ENCODE measurements around the gene TFAP2A.
A peak's percentile ranks its signal among the peaks of the same experiment; 100 is the strongest.

The TFAP2A gene

DNA sequence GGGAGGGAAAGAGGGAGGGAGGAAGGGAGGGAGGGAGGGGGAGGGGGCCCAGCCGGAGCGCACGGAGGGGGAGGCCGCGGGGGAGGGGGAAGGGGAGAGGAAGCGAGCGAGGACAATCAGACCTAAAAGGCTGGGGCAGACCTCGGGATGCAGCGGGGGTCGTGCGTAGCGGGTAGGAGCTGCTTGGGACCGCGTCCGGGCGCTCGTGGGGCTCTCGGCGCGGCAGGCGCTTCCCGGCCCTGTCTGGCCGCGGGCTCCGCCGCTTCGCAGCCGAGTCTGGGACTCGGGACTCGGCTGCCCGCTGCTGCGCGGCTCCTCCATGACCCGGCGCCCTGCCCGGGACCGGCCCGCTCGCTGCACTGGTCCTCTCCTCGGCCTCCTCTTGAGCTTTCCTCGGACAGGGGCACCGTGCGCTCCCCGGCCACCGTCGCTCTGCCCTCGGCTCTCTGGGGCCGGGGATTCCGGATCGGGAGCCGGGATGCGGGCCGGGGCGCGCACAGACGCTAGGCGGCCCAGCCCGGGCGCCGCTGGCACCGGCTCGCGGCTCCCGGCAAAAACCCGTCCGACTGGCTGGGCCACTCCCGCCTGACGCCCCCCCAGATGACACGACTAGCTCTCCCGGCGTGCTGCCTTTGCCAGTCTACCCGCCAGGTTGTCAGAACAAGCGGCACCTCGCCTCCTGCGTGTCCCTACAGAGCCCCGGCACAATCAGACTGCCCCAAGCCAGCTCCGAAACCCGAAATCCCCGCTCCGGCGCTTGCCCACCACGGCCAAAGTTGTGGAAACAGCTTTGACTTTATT is 2.2 kb downstream of the TFAP2A start:
- DNase-seq: no peak

DNA sequence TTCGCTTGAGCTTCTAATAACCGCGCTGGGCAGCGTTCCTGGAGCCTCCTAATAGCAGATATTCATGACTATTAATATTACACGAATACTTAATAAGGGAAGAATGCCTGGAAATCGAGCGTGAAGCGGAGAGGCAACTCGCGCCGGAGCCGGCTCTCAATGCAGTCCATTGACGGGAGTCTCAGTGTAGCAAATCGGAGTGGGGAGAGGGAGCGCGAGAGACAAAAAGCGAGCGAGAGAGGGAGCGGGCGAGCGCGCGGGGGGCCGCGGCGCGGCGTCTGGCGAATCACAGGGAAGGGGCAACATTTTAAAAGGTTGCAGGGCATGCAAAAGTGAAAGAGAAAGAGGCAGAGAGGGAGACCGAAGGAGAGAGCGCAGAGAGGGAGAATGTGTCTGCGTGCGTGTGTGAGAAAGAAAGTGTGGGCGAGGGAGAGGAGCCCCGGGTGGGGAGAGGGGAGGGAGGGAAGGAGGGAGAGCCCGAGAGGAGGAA is 2.9 kb downstream of the TFAP2A start:
- DNase-seq: peak; percentile 64

DNA sequence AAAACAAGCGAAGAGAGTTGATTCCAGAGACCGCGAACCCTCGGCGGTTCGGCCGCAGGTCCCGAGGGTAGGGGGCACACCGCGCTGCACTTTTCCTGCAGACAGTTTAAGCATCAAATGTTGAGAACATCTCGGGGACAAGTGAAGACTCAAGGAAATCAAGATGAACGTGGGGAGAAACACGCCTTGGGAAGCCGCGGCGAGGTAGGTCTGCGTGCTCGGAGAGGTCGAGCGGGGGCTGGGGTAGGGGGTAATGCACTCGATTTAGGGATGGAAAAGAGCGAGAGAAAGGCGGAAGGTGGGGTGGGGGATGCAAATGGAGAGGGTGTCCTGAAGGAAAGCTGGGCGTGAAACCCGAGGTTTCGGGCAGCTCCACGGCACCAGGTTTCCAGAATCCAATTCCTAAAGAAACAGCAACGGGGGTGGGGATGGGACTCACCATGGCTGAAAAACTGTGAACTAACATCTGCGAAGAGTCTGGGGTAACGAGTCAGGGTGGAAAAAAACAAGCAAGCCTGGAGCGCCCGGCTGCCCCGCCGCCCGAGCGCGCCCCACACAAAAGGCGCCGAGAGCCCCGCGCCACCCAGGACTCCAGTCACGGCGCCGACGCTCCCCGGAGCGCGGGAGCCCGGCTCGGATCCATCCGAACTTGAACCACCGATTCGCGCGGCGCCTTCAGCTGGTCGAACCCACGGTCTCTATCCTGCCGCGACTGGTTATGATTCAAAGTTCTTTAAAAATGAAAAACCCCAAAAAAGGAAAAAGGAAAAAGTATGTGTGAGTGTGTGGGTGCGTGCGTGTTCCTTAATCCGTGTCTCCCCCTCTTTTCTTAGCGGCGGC is 3.5 kb downstream of the TFAP2A start:
- DNase-seq: no peak

DNA sequence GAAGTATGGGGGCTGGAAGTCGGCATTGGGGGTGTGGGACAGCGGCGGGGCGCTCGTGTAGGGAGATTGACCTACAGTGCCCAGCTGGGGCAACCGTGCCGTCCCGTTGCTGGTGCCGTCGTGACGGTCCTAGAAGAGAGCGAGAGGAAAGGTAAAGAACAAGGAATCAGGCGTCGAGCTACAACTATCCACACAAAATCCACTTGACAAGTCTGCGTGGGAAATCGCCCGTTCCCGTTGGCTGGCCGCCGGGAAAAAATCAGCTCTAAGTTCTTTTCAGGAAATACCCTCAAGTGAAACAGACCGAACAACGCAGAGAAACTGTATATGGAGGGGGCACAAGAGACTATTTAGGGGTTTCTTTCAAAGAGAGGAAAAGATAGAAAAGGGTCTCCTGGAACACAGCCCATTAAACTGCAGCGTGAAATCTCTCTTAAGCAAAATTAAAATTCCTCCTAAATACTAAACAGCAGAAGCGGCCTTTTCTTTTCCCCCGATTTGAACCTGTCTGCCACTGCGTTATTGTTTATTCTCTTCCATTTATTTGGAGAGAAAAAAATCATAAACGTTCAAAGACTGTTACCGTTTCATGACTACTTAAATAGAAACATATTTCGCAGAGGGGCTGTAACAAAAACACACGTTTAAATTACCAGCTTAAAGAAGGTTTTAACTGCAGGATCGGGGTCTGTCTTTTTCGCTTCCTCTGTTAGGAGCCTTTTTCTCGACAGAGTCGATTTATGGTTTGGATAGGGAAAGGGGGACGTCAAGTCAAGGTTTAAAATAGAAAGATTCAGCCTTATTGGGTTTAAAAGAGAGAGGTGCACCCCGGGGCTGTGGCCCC is 4.4 kb downstream of the TFAP2A start:
- no peak for DNase-seq

DNA sequence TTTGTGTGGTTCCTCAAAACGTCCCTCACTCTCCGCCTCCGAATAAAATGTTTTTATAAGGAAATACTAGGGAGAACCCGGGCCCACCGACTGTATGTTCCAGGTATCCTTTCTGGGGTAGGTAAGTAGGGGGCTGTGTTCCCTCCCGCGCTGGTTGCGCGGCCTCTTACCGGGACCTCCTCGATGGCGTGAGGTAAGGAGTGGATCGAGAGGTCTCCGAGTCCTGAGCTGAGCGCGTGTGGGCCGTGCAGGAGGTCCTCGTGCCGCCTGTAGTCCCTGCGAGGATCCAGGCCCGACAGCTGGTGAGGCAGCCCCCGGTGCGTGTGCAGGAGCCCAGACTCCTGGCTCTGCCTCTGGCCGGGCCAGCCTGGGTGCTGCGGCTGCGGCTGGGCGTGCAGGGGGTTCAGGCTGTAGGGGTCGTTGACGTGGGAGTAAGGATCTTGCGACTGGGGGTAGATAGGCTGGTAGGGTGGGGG is 5.1 kb downstream of the TFAP2A start:
- DNase-seq: no peak

DNA sequence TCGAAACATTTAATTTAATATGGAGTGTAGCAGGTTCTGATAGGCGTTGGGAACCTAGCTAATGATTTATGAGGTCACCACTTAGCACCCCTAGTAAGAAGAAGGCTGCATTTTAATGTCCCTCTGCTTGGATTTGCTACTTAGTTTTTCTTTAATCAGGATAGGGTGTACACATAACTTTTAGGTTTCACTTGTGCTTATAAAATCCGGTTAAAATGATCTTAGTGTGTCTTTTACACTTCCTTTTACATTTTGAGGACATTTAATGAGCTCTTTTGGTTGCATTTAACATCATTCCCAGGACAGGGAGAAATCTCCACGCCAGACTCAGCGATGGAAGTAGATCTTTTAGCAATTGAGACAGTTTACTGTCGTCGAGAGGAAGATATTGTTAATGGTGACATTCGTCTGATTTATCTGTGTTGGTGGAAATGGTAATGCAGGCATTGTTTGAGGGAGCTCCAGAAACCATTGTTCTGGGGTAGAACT is 5.6 kb downstream of the TFAP2A start:
- no peak for DNase-seq

DNA sequence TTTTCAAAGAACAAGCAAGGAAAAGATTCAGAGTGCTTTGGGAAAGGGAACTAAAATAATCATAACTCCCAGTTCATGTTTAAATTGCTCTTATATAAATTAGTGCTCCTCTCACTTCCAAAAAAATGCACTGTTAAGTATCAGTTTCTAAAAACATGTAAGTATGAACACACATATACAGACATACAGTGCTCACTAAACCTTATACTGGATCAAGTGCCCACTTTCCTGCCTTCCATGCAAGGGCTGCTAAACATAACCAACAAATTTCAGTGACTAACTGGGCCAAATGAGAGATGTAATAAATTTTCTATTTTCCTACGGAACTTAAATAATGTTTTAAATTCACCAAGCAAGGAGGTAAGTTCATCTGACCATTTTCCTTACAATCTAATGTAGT is 6.4 kb downstream of the TFAP2A start:
- no peak for DNase-seq

DNA sequence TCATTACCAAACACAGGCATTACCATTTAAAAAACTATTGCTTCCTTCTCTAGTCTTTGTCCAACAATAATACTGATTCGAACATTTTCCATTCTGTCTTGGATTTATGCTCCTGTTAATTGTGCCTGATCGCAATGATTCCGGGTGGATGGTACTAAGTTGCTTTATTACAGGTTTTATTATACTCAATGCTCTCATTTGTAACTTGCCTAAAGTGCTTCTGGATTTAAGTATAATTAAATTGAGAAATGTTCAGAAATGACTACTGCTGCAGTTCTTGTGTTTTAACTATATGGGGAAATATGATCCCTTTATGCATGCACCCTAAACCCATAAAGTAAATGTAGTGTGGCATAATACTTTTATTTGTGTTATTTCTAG is 7.2 kb downstream of the TFAP2A start:
- no peak for DNase-seq

DNA sequence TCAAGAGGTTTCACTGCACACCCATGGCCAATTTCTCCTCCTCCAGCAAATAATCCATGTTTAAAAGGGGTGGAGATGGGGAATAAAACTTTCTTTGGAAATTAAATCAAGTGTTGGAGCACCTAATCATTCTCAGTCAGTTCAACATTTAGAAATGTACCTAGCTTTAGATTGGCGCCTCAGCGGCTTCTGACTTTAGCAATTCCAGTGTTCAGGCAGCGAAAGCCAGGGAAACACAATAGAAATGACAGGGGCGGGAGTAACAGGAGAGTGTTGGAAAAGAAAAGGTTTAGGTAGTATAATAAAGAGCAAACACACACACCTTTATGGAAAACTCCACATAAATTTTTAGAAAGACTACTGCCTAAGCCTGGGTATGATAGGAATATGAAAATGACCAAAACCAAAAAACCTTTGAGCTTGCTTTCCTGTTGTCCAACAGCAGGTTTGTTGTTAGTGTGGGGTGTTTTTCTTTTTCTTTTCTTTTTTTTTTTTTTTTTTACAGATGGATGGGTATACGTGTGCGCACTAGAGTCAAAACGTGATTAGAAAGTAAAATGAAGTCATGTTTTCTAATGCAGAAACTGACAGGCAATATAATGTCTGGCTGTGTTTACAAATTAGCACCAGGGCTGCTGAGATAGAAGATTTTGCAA is 7.7 kb downstream of the TFAP2A start:
- no peak for DNase-seq

DNA sequence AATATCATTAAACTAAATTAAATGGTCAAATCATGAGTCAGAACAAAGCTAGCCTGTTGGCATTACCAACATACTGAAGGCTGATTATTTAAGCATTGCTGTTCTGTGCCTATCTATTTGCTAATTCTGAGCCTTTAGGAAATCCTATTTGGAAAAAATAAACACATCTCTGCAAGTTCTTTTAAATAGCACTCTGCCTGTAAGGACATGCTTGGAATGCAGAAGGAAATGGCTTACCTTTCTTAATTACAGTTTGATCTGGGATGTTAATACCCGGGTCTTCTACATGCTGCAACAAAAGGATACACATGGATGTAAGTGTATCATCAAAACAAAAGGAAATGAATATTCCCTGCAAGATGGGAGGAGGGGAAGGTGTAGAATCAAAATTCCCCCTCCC is 8.3 kb downstream of the TFAP2A start:
- DNase-seq: no peak

DNA sequence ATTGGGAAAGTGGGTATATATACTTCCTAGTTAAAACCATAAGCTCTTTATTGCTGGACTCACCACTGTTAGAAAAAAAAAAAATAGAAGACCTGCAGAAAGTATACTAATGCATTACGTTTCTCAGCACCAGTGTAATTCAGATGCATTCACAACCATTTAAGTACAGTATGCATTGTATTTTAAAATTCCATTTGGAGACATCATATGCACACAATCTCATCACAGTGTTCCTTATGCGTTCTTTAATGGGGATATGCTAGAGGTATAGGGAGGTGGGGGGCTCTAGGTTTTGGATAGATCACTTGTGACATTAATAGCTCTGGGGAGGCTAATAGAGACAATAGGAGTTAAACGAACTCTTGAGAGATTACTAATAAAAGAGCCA is 9.4 kb downstream of the TFAP2A start:
- no peak for DNase-seq

DNA sequence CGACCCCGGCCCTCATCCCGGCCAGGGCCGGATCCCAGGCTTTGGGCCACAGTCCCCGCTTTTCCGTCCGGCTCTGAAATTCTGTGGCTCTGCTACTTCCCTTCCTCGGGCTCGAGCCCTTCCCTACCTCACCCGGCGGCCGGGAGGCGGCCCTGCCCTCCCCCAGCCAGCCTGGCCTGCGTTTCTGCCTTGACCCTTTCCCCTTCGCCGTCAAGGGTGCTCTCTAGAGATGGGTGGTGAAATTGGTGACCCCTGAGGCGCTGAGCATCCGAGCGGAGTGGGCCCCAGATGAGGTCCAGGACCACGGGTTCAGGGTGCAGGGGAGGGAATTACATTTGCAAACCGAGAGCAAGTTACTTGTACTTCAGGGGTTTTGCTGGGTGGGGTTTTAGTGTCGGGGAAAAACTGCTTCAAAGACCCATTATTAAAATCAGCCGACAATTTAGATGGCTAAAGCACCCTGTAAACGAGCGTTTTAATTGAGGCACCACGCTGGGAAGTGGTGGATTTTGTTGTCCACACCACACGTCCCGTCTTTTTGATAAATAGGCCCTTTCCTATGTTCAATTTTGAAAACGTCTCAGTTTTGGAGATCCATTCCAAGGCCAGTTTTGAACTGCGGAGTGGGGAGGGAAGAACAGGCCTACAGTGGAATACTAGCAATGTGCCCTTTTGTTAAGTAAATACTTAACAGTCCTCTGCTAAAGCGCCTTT is 9.9 kb downstream of the TFAP2A start:
- DNase-seq: peak; percentile 68

DNA sequence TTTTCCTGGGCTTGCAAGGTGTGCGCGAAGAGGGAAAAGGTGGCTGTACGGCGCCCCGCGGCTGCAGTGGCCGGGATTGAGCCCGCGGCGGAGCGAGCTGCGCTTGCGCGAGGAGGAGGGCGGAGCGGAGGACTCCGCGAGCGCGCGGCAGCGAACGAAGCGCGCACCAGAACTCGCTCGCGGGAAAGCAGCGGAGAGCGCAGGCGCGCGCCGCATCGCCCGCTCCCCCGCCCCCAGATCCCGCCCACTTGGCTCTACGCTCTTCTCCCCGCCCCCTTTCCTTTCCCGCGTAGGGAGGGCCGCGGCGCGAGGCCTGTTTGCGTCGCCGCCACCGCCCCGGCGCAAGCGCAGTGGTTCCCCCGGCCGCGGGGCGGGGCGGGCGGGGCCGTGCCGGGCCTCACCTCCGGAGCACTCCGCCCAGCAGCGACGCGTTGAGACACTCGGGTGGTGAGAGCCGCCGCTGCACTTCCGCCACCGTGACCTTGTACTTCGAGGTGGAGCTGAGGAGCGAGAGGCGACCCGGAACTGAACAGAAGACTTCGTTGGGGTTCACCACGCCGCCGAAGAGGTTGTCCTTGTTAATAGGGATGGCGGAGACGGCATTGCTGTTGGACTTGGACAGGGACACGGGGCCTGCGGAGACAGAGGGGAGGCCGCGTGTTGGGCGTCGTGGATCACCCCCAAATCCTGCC is 10.6 kb downstream of the TFAP2A start:
- DNase-seq: peak; percentile 100

DNA sequence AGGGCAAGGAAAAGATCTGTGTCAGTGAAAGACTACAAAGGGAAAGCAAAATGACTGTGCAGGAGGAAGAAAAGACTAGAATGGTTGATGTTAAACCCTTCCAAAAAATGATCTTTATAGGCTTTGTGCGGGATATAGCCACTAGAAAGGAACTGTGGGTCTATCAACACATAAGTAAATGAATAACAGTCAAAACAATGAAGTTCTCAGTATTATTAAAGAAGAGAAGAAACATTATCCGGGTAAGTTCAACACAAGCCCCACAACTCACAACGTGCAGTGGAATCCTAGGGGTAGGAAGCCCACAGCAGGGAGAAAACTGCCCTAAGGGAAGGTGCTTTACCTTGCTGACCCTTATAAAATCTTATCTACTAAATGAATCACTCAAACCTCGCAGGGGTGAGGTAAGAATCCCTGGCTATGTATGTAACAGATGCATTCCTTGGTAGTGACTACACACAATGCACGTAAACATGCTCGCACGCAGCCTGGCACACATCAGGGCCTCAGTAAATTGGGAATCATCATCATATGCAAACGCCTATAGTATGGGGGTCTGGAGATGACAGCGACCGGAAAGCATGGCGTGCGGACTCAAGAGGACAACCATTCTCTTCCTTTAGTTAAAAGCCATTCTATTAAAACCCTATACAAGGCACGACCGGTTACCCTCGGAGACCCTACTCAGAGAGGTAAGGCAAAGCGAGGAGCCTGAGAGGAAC is 11.3 kb downstream of the TFAP2A start:
- no peak for DNase-seq

DNA sequence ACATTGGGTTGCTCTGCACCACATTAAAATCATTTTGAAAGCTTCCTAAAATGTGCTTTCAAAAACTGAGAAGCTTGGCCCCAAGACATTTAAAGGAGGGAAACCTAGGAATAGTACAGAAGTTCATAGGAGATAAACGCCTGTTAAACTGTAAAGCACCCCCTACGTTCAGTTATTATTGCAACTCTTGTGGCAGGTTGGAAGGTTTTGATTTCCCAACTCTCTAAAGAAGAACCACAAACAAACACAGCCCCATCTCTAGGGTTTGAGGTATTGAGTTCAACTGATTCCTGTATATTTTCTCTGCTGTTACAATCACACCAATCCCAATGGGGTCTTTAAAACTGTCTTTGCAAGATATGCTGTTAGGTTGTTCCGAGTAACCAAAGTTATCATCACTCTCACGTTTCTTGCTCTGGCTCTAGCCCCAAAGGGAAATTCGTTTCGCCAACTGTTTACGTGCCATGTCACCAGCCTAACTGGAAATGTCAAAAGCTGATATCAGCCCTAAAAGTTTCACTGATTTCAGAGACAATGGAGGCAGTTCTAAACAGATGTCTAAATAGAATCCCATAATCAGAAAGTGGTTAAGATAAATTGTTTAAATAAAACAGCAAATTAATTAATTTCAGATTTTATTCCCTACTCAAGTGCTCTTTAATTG is 12.1 kb downstream of the TFAP2A start:
- no peak for DNase-seq

DNA sequence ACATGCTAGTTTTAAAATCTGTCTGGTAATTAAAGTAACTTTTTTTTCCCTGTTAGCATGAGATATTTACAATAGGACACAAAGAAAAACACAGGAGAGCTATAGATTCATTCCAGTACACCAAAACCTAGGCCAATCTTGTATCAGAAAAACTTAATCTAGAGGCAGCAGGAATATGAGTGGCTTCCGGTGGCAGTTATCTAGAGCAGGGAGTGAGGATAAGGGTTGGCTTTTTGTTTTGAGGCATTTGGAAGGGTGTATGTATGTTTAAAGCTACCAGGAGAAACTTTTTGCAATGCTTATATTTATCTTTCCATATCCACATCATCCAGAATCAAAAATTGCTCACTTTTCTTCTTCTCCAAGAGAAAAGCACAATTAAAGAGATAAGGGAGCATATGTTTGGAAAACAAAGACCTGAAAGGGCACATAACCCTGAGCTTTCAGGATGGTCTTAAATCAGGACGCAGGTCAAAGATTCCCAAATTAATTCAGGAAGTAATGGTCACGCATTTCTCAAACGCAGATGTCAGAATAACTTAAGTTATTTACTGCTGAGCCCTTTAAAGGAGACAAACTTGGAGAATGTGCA is 13.1 kb downstream of the TFAP2A start:
- DNase-seq: no peak

DNA sequence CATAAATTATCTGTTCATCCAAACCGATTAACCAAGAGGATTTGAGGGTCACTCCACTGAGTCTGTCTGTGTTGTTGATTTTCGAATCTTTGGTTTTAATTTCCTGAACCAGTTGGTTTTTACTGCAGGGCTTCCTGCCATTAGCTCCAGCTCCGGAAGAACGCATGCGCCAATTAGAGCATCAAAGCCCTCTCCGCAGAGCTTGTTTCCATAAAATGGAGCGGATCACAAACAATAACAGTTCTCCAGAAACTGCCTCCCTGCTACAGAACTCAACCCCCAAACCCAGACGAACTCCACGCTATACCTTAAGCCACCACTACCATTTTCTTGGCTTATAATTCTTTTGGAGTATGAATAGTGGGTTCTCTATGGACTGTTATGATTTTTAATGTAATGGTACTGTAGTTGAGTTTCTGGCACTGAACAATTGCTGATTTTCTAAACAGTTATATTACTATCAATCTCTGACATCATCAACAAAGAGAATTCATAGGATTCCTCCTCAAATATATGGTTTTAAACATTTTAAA is 13.8 kb downstream of the TFAP2A start:
- no peak for DNase-seq

DNA sequence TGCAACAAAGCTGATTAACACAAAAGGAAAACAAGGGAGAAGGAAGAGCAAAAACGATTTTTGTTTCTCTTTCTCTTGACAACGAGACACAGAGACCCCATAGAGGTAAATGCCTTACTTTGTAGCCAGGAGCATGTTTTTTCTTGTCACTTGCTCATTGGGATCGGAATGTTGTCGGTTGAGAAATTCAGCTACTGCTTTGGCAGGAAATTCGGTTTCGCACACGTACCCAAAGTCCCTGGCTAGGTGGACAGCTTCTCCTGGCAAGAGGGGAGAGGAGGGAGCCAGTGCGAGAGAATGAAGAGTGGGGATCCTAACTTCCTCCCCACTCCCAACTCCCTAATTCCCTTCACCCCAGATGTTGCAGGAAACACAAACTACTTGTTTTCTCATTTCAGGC is 14.5 kb downstream of the TFAP2A start:
- DNase-seq: no peak

DNA sequence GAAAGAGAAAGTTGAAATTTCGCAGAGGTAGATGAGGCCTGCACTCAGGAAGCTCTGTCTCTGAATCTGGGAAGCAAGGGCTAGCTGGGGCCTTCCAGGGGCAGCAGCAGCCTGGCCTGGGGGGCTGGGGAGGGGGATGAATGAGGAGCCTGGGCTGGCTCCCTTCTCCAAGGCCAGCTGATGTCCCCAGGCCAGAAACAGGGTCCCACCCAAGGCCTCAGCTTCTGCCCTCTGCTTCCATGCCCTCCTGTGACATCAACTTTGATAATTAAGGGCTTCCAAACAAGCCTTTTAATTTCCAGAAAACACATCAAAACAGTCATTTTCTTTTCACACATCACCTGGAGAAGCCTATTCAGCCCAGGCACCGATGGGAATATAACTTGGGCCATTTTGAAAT is 15.4 kb downstream of the TFAP2A start:
- no peak for DNase-seq
